Measurements from ENCODE around the gene FRAT2.

DNA sequence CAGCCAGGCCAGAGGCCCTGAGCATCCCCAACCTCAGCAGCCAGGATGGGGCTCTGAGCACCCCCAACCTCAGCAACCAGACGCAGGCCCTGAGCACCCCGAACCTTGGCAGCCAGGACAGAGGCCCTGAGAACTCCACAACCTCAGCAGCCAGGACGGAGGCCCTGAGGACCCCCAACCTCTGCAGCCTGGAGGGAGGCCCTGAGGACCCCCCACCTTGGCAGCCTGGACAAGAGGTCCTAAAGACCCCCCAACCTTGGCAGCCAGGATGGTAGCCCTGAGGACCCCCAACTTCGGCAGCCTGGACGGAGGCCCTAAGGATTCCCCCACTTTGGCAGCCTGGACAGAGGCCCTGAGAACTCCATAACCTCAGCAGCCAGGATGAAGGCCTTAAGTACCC is 49.6 kb upstream of the FRAT2 start:
- TF ChIP-seq, protein P1, sequence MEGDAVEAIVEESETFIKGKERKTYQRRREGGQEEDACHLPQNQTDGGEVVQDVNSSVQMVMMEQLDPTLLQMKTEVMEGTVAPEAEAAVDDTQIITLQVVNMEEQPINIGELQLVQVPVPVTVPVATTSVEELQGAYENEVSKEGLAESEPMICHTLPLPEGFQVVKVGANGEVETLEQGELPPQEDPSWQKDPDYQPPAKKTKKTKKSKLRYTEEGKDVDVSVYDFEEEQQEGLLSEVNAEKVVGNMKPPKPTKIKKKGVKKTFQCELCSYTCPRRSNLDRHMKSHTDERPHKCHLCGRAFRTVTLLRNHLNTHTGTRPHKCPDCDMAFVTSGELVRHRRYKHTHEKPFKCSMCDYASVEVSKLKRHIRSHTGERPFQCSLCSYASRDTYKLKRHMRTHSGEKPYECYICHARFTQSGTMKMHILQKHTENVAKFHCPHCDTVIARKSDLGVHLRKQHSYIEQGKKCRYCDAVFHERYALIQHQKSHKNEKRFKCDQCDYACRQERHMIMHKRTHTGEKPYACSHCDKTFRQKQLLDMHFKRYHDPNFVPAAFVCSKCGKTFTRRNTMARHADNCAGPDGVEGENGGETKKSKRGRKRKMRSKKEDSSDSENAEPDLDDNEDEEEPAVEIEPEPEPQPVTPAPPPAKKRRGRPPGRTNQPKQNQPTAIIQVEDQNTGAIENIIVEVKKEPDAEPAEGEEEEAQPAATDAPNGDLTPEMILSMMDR (IDR thresholded peaks at IDR 0.05; ENCODE audit: low read depth, low read length, poor library complexity, severe bottlenecking), result no peak
- TF ChIP-seq EZH2phosphoT487 (IDR thresholded peaks at IDR 0.05; ENCODE audit: borderline replicate concordance, low read length), result no peak
